GM12874 (cell line): ENCODE measurements around the gene UPF3B.

Experiments
- CTCF ChIP-seq: IDR thresholded peaks from 2 replicates; pipeline ENCODE4 v1.5.1; 2011; ENCODE audit warnings: low read depth, mild to moderate bottlenecking, control low read depth, low read length, moderate library complexity; ENCODE audit not compliant: insufficient read depth

The UPF3B gene

GRCh38 chrX:119833905-119834304 lies 18.9 kb downstream of the UPF3B start:
- TF ChIP-seq CTCF = no peak

- TF ChIP-seq CTCF = no peak
Measured at GRCh38 chrX:119828446-119828845, 24.3 kb downstream of the UPF3B start.

- no peak for TF ChIP-seq CTCF
Measured at GRCh38 chrX:119826399-119826959, 26.3 kb downstream of the UPF3B start.

GRCh38 chrX:119817130-119817690 lies 35.6 kb downstream of the UPF3B start:
- no peak for TF ChIP-seq CTCF

GRCh38 chrX:119816300-119816699 lies 36.5 kb downstream of the UPF3B start:
- TF ChIP-seq CTCF = no peak

GRCh38 chrX:119809185-119809666 lies 43.5 kb downstream of the UPF3B start:
- TF ChIP-seq CTCF = no peak

GRCh38 chrX:119802546-119802945 lies 50.2 kb downstream of the UPF3B start:
- TF ChIP-seq CTCF = no peak
